Measurements from ENCODE around the gene BBOX1.

- TF ChIP-seq POLR2AphosphoS5 (IDR thresholded peaks at IDR 0.05; ENCODE audit: low read depth, low read length), result no peak
- TF ChIP-seq REST (IDR thresholded peaks at IDR 0.05; ENCODE audit: insufficient read depth in 1 of 2, low read depth in 2 of 2, low read length in 1 of 2), result no peak
Observed at GRCh38 chr11:27029966-27030365, 10.6 kb upstream of the BBOX1 start.
